ENCODE measurements around the gene AP1S2.
A peak's percentile ranks its signal among the peaks of the same experiment; 100 is the strongest.
"Not testable (repeated sequence)": the region's sequence is repeated elsewhere in the genome, so short reads cannot be mapped to it uniquely, and the experiment has no call there.

The AP1S2 gene

GRCh38 chrX:15854080-15854655, 445 bp downstream of the AP1S2 start:
- DNase-seq: peak; percentile 66 to 70

- no peak for DNase-seq
These were observed 980 bp downstream of the AP1S2 start for GRCh38 chrX:15853586-15854079.

DNA sequence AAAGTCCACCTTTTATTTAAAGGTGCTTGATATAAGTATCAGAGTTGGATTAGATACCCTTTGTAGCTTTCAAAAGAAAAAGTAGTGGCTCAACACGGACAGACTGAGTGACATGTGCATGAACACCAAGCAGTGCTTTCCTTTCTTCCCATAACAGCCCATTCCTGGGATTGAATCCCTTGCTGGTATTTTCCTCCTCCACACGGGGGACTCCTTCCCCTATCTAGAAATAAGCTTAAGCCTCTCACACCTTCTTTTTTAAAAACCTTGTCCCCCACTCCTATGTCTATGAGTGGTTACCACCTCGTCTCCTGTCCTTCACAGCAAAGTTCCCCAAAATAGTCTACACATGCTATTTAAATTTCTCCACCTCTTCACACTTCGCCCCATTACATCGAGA, 5.1 kb downstream of the AP1S2 start:
- DNase-seq: no peak

- DNase-seq: no peak
These were observed 6.0 kb downstream of the AP1S2 start for GRCh38 chrX:15848576-15848975.

GRCh38 chrX:15843960-15844359, 10.7 kb downstream of the AP1S2 start:
- no peak for DNase-seq

- no peak for DNase-seq
These were observed 12.6 kb downstream of the AP1S2 start for GRCh38 chrX:15841853-15842516.

DNA sequence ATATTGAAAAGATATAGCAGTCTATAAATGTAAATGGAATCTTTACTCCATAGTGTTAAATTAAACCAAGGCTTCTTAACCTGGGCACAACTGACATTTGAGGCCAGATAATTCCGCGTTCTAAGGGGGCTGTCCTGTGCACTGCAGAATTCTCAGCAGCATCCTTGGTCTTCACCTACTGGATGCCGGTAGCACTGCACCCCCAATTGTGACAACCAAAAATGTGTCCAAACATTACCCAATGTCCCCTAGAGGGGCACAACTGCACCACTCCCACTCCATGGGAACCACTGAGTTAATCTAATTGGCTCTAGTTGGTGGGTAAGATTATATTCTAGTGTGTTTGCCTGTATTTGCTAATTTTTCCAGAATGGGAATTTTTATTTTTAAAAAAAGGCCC, 16.6 kb downstream of the AP1S2 start:
- DNase-seq: peak in 1 of 2 experiments; percentile 27

DNA sequence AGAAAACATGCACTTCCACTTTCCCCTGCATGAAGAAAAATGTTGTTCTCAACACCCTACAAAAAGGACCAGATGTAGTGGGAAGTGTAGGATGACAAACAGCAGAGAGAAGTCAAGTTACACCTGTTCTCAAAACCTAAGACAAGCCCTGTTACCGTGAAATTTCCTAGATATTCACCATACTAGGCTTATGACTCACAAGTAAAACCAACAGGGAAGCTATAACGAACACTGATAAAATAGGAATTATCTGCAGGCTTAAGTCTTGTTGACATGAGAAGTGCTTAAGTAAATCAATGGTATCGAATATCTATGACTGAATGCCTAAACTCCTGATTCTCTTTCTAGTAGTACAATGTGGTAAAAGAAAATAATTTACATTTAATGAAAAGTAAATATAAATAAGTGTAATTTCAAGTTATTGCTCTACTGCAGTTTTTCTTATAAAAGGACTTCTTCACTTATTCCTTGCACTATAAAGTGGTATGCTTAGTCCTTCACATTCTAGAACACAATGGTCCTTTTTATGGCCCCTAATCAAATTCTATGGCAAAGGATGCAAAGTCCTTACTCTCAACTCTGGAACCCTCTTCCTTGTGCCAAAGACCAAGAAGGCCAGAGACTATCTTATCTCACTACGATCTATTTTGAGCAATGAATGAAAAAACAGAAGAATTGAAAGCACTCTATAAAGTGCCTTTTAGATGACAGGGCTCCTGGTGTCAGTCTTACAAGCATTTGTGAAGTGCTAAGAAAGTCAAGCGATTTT, 19.6 kb downstream of the AP1S2 start:
- no peak for DNase-seq

- no peak for DNase-seq
These were observed 20.6 kb downstream of the AP1S2 start for GRCh38 chrX:15834053-15834452.

DNA sequence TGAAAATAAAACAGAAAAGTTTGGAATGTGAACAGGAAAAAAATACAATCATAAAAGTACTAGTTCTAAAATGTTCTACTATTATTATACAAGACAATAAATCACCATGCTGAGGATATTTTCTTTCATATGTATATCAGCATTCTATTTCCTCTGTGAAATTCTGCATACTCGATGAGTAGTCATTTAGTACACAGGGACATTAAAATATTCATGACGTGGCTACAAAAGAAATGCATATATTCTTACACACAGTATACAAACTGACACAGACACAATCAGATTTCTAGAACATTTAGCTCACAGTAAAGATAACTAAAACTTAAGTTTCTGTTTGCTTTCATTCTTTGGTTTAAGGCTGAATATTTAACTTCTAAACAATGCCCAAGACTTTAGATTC, 23.3 kb downstream of the AP1S2 start:
- DNase-seq: not testable (repeated sequence)

GRCh38 chrX:15829217-15829616, 25.4 kb downstream of the AP1S2 start:
- no peak for DNase-seq

DNA sequence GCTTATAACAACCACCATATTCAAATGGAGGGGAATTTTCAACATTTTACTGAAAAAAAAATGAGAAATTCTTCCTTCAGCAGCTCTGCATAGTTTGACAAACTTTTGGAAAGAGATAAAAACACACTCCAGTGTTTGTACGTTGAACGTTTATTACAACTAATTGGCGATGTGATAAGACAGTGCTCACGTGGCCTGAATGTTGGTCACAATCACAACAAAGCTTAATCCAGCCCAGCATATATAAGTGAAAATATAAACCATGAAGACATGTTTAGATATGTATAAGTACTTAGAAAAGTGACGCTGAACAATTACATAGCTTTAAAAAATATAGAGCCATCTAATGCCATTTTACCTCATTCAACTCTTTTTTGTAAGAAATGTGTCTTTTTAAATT, 28.7 kb downstream of the AP1S2 start:
- no peak for DNase-seq

- no peak for DNase-seq
These were observed 31.7 kb downstream of the AP1S2 start for GRCh38 chrX:15822922-15823321.

DNA sequence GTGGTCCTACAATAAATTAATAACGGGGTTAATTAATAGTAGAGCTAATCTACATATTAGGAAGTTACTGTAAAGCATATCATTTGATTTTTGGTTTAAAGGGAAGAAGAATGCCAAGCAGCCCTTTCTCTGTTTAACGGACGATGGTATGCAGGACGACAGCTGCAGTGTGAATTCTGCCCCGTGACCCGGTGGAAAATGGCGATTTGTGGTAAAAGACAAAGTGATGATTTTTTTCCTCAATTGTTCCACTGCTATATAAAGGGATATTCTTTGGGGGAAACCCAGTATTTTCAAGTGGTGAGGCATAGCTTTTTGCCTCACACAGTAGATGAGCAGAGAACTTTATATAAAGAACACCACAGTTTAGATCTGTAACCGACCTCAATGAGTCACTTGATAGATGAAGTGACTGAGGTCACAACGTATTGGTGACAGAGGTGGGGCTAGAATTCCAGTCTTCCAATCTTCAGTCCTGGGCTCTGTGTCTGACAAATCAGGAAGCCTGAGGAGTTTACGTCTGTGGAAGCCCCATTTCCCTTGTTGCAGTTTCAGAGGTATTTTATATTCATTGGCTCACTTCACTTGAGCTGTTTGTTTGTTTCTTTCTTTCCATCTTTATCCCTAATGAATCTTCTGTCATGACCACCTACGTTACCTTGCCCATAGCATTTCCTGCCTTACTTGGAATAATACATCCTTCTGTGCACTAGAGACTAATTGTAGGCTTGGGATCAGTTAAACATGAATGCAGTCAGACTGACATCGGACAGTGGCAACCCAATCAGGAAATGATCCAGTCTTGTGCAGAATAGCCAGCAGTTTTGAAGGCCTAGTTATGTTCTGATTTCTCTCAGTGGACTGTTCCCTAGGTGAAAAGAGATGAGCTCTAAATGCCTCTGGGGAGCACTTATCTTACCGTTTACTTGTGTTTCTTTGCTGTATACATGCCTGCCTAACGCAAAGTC, 34.2 kb downstream of the AP1S2 start:
- DNase-seq: no peak

DNA sequence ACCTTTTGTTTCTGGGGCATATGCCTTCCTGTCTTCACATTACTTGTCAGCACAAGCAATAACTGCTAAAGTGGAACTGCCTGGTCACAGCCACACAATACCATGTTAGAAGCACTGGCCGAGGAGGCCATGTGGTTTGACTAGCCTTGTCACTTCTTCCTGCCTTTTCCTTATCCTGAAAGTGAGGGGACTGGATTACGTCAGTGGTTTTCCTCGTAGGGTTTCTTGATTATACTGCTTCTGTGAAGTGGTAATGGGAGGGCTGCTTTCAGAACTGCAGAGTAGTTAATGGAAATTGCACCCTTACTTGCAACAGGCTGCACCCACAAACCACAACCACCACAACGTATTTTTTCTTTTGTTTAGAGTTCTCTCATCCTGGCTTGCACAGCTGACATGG, 37.7 kb downstream of the AP1S2 start:
- peak; percentile 44 to 61 for DNase-seq

- no peak for DNase-seq
These were observed 38.2 kb downstream of the AP1S2 start for GRCh38 chrX:15816438-15816809.

DNA sequence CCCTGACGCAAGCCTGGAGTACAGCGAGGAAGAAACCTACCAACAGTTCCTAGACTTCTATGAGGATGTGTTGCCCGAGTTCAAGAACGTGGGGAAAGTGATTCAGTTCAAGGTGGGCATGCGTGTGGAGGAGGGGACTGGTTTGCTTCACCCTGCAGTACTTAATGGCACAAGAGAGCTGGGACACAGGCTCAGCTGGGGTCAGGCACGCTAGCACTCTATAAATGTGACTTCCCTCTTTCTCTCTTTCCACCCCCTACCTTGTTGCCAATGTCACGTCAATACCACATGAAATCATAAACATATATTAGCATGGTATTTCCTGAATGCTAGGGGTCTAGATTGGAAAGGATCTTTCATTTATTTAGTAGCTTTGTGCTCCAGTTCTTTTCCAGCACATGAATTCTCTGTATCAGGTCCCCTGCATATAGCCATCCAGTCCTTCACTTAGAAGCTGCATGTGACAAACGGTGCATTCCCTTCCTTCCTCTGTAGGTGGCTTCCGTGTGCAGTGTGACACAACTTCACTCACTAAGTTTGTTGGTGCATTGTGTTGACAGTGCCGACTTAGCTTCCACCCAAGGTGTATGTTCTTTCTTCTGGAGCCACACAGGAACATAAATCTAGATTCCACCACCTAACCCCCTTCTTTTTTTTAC, 38.7 kb downstream of the AP1S2 start:
- peak; percentile 34 to 37 for DNase-seq

DNA sequence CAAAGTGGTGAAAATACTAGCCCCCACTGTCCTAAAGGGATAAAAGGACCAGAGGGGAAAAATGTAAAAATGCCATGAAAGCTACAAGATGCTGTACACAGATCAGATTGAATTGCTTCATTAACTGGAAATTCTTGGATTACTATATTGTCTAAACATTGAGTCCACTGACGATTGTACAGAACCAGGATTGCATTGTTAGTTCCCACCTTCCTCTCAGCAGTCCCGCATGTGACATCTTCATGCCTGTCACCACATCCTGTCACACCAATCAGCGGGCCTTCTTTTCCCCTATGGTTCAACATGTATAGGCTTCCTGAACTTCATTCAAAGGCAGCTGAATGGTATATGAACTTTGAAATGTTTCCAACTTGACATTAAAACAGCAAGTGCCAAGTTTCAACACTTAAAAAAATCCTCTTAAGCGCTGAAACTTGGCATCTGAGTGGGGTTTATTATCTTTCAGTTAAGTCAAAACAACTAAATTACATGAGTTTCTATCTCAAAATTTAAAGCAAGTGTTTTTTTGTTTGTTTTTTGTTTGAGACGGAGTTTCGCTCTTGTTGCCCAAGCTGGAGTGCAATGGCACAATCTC, 39.7 kb downstream of the AP1S2 start:
- no peak for DNase-seq

- no peak for DNase-seq
These were observed 41.2 kb downstream of the AP1S2 start for GRCh38 chrX:15813416-15813815.

GRCh38 chrX:15812192-15812938, 42.2 kb downstream of the AP1S2 start:
- DNase-seq: no peak

GRCh38 chrX:15808254-15808653, 46.4 kb downstream of the AP1S2 start:
- DNase-seq: no peak

Data from activated T-cell treated with anti-CD3 and anti-CD28 coated beads, Interleukin-2, amount 50 U/mL, for 48 hours (primary cell).